Measurements from ENCODE around the gene HOXC4. TPM values are rescaled to one million over a fixed set of nuclear protein-coding genes. Genes with fewer than 3 reads are reported as not detected.
A peak's percentile ranks its signal among the peaks of the same experiment; 100 is the strongest.

Gene HOXC4
- total and polyA plus RNA-seq, 11 donors: 0.06 to 1.2 (median 0.25) TPM; not detected in 7

- intact Hi-C loops (cut with DNase I): no loop called here
- H3K9me3 ChIP-seq: no peaks in the 10 kb centered on the region
- H3K4me1 ChIP-seq: peaks cover 0 to 11% (median 2%) of the 10 kb centered on the region in 12 donors
- no peak overlapping the region for H3K4me3 ChIP-seq
- peaks cover 58 to 99% (median 92%) of the 10 kb centered on the region in 9 donors for H3K27me3 ChIP-seq
- no peak for DNase-seq
- no peak for TF ChIP-seq CTCF (IDR thresholded peaks at IDR 0.05)
- TF ChIP-seq POLR2A (IDR thresholded peaks at IDR 0.05): no peak
- no peak for ATAC-seq
- no peaks in the 10 kb centered on the region for H3K36me3 ChIP-seq
- H3K27ac ChIP-seq: no peak overlapping the region
Observed at GRCh38 chr12:54045401-54045800, 8.2 kb upstream of the HOXC4 start.

- intact Hi-C loops (cut with DNase I): no loop called here
- H3K27ac ChIP-seq: no peak overlapping the region
- WGBS, 4 donors: 11 to 29% (median 14%) methylated on average over 16 of the region's 16 CpGs
- no peak for TF ChIP-seq CTCF (IDR thresholded peaks at IDR 0.05)
- no peak for TF ChIP-seq POLR2A (IDR thresholded peaks at IDR 0.05)
- peaks cover 0 to 11% (median 2%) of the 10 kb centered on the region in 12 donors for H3K4me1 ChIP-seq
- H3K27me3 ChIP-seq: peaks cover 60 to 99% (median 92%) of the 10 kb centered on the region in 9 donors
- H3K36me3 ChIP-seq: no peaks in the 10 kb centered on the region
- DNase-seq: no peak
- H3K9me3 ChIP-seq: no peaks in the 10 kb centered on the region
- no peak overlapping the region for H3K4me3 ChIP-seq
- ATAC-seq: no peak
Observed at GRCh38 chr12:54045868-54046521, 7.6 kb upstream of the HOXC4 start.

- DNase-seq: no peak
- TF ChIP-seq POLR2A (IDR thresholded peaks at IDR 0.05) (no peak), CTCF (IDR thresholded peaks at IDR 0.05) (no peak)
- H3K36me3 ChIP-seq: no peaks in the 10 kb centered on the region
- intact Hi-C loops (cut with DNase I): no loop called here
- ATAC-seq: no peak
- peak overlapping the region in 1 of 12 donors; percentile 2 for H3K4me3 ChIP-seq
- no peak overlapping the region for H3K27ac ChIP-seq
- H3K4me1 ChIP-seq: peaks cover 0 to 11% (median 2%) of the 10 kb centered on the region in 12 donors
- 6 to 11% (median 9%) methylated on average over 18 to 27 of the region's 27 CpGs for WGBS, 4 donors
- no peaks in the 10 kb centered on the region for H3K9me3 ChIP-seq
- H3K27me3 ChIP-seq: peaks cover 59 to 99% (median 92%) of the 10 kb centered on the region in 9 donors
Observed at GRCh38 chr12:54046809-54047159, 6.9 kb upstream of the HOXC4 start.

- intact Hi-C loops (cut with DNase I): no loop called here
- no peak for ATAC-seq
Observed at GRCh38 chr12:54047160-54047963, 6.3 kb upstream of the HOXC4 start.

More at GRCh38 chr12:54047160-54047963, 6.3 kb upstream of the HOXC4 start:
- WGBS, 4 donors: 3 to 15% (median 5%) methylated on average over 46 to 61 of the region's 61 CpGs
- no peak for DNase-seq
- H3K27ac ChIP-seq: no peak overlapping the region
- TF ChIP-seq CTCF (IDR thresholded peaks at IDR 0.05) (no peak), POLR2A (IDR thresholded peaks at IDR 0.05) (no peak)
- peaks cover 59 to 99% (median 93%) of the 10 kb centered on the region in 9 donors for H3K27me3 ChIP-seq
- peak overlapping the region in 3 of 12 donors; percentile 2 to 18 (median 14) for H3K4me3 ChIP-seq
- no peaks in the 10 kb centered on the region for H3K9me3 ChIP-seq
- H3K4me1 ChIP-seq: peaks cover 0 to 11% (median 2%) of the 10 kb centered on the region in 12 donors
- no peaks in the 10 kb centered on the region for H3K36me3 ChIP-seq
